PC-9 (cell line): ENCODE measurements around the gene SDE2.

Experiments
- CTCF ChIP-seq: fragments of 200-600 bp; sonication (generic); conservative IDR thresholded peaks from 2 replicates; pipeline ENCODE4 v1.6.1; 2017; ENCODE audit warnings: mixed run types, antibody characterized with exemption, mild to moderate bottlenecking, moderate library complexity
- EZH2 ChIP-seq: fragments of 200-600 bp; sonication (generic); IDR thresholded peaks from 2 replicates; pipeline ENCODE4 v1.8.0; 2017; ENCODE audit warnings: antibody characterized with exemption, low read depth

- TF ChIP-seq EZH2 (no peak), CTCF (no peak)
These were observed 3.0 kb downstream of the SDE2 start for GRCh38 chr1:225995919-225996864.
